Measurements from ENCODE around the gene MCUB. TPM values are rescaled to one million over a fixed set of nuclear protein-coding genes. Genes with fewer than 3 reads are reported as not detected.

Gene MCUB
- polyA plus RNA-seq, 3 donors = 117 to 125 (median 123) TPM

GRCh38 chr4:109627361-109627760 lies 67.3 kb downstream of the MCUB start:
- Histone ChIP-seq H4K20me1 (ENCODE audit: insufficient read depth, low read length) (peaks cover 93% of the 10 kb centered on the region), H3K79me2 (ENCODE audit: insufficient read depth, low read length) (no peaks in the 10 kb centered on the region), H3K9ac (ENCODE audit: insufficient read depth, low read length, poor library complexity, severe bottlenecking) (no peak overlapping the region), H3K36me3 (replicated peaks in 1 of 2; ENCODE audit: control insufficient read depth in 1 of 2, insufficient read depth in 2 of 2, low read length in 2 of 2) (no peaks in the 10 kb centered on the region), H3K4me3 (replicated peaks in 1 of 3; ENCODE audit: low read depth in 2 of 3, low read length in 3 of 3) (no peak overlapping the region), H3K27ac (ENCODE audit: low read depth in 1 of 2, low read length in 2 of 2) (no peak overlapping the region), H3K4me1 (ENCODE audit: control insufficient read depth in 1 of 2, insufficient read depth in 2 of 2, low read length in 2 of 2) (peaks cover 0 to 5% of the 10 kb centered on the region in 2 donors), H3K9me3 (replicated peaks in 1 of 2; ENCODE audit: control insufficient read depth in 1 of 2, insufficient read depth in 1 of 2, low read length in 2 of 2) (no peaks in the 10 kb centered on the region), H3K27me3 (ENCODE audit: control insufficient read depth in 2 of 2, insufficient read depth in 2 of 2, low read length in 2 of 2) (no peaks in the 10 kb centered on the region), H3K4me2 (replicated peaks; ENCODE audit: extremely low read depth, low read length, poor library complexity, severe bottlenecking) (no peak overlapping the region), H2AFZ (ENCODE audit: insufficient read depth, low read depth, low read length, poor library complexity, severe bottlenecking) (no peak overlapping the region)
- Mint-ChIP-seq H3K4me1 (peaks cover 13% of the 10 kb centered on the region), H3K4me3 (no peak overlapping the region), H3K36me3 (peaks cover 12 to 16% of the 10 kb centered on the region in 2 donors), H3K9me3 (peaks cover 0 to 2% (median 0%) of the 10 kb centered on the region in 7 donors), H3K27me3 (ENCODE audit: low read depth in 3 of 3) (peaks cover 0 to 2% (median 0%) of the 10 kb centered on the region in 3 donors), H3K27ac (no peak overlapping the region)
- intact Hi-C loops (cut with micrococcal nuclease) = no loop called here
- no peak for TF ChIP-seq CTCF (IDR thresholded peaks at IDR 0.05)
- WGBS (ENCODE audit: insufficient coverage) = 100% methylated on average over 1 of the region's 4 CpGs
- no peak for DNase-seq

- TF ChIP-seq CTCF (IDR thresholded peaks at IDR 0.05) = no peak
Observed at GRCh38 chr4:109629775-109630174, 69.7 kb downstream of the MCUB start.

More at GRCh38 chr4:109629775-109630174, 69.7 kb downstream of the MCUB start:
- Histone ChIP-seq H3K27me3 (ENCODE audit: control insufficient read depth in 2 of 2, insufficient read depth in 2 of 2, low read length in 2 of 2) (no peaks in the 10 kb centered on the region), H3K36me3 (replicated peaks in 1 of 2; ENCODE audit: control insufficient read depth in 1 of 2, insufficient read depth in 2 of 2, low read length in 2 of 2) (peaks cover 0 to 4% of the 10 kb centered on the region in 2 donors), H3K4me3 (replicated peaks in 1 of 3; ENCODE audit: low read depth in 2 of 3, low read length in 3 of 3) (no peak overlapping the region), H3K9me3 (replicated peaks in 1 of 2; ENCODE audit: control insufficient read depth in 1 of 2, insufficient read depth in 1 of 2, low read length in 2 of 2) (no peaks in the 10 kb centered on the region), H3K9ac (ENCODE audit: insufficient read depth, low read length, poor library complexity, severe bottlenecking) (no peak overlapping the region), H3K27ac (ENCODE audit: low read depth in 1 of 2, low read length in 2 of 2) (no peak overlapping the region), H3K4me2 (replicated peaks; ENCODE audit: extremely low read depth, low read length, poor library complexity, severe bottlenecking) (no peak overlapping the region), H3K4me1 (ENCODE audit: control insufficient read depth in 1 of 2, insufficient read depth in 2 of 2, low read length in 2 of 2) (peaks cover 0 to 5% of the 10 kb centered on the region in 2 donors), H3K79me2 (ENCODE audit: insufficient read depth, low read length) (no peaks in the 10 kb centered on the region), H2AFZ (ENCODE audit: insufficient read depth, low read depth, low read length, poor library complexity, severe bottlenecking) (no peak overlapping the region), H4K20me1 (ENCODE audit: insufficient read depth, low read length) (peaks cover 70% of the 10 kb centered on the region)
- Mint-ChIP-seq H3K27me3 (ENCODE audit: low read depth in 3 of 3) (peaks cover 0 to 2% (median 0%) of the 10 kb centered on the region in 3 donors), H3K4me3 (no peak overlapping the region), H3K9me3 (peaks cover 0 to 4% (median 2%) of the 10 kb centered on the region in 7 donors), H3K36me3 (peaks cover 3 to 6% of the 10 kb centered on the region in 2 donors), H3K27ac (peak overlapping the region in 1 of 7 donors; percentile 21), H3K4me1 (peaks cover 15% of the 10 kb centered on the region)
- intact Hi-C loops (cut with micrococcal nuclease) = no loop called here
- DNase-seq = no peak
- no CpG with 5 or more reads among the region's 4 CpGs for WGBS (ENCODE audit: insufficient coverage)

Measured in CD14-positive monocyte (primary cell).